HG03442 (cell line): Measurements from ENCODE around the gene PNMA8A.
"Not testable (repeated sequence)": the region's sequence is repeated elsewhere in the genome, so short reads cannot be mapped to it uniquely, and the experiment has no call there.

Source experiments
- ATAC-seq: cut with Tn5 transposase; IDR thresholded peaks from one replicate; pipeline ENCODE4 v1.9.1; 2021; ENCODE audit warnings: mild to moderate bottlenecking, moderate library complexity; ENCODE audit not compliant: unreplicated experiment

Gene PNMA8A

GRCh38 chr19:46433470-46433869 is 37.9 kb downstream of the PNMA8A start:
- ATAC-seq, result not testable (repeated sequence)

GRCh38 chr19:46431824-46432223 is 39.5 kb downstream of the PNMA8A start:
- no peak for ATAC-seq

GRCh38 chr19:46429999-46430398 is 41.4 kb downstream of the PNMA8A start:
- no peak for ATAC-seq

GRCh38 chr19:46428239-46429135 is 42.9 kb downstream of the PNMA8A start, which contains the start of gene PNMA8C:
Gene PNMA8C, minus strand, starts transcription at chr19:46428936. Its CDS starts 577 bp downstream, at chr19:46428359.
- no peak for ATAC-seq

- no peak for ATAC-seq
Observed at GRCh38 chr19:46427518-46428045, 43.8 kb downstream of the PNMA8A start.

- no peak for ATAC-seq
Observed at GRCh38 chr19:46426506-46427162, 44.7 kb downstream of the PNMA8A start.

- ATAC-seq, result no peak
Observed at GRCh38 chr19:46426035-46426505, 45.3 kb downstream of the PNMA8A start.

- ATAC-seq, result no peak
Observed at GRCh38 chr19:46423188-46423587, 48.2 kb downstream of the PNMA8A start.

GRCh38 chr19:46422344-46422743 is 49.0 kb downstream of the PNMA8A start:
- ATAC-seq, result no peak

- no peak for ATAC-seq
Observed at GRCh38 chr19:46420056-46420455, 51.3 kb downstream of the PNMA8A start.
